Neural cell (in vitro differentiated cells): ENCODE results near the gene CFDP1. TPM values are rescaled to one million over a fixed set of nuclear protein-coding genes. Genes with fewer than 3 reads are reported as not detected.

Experiments
- H2AFZ ChIP-seq: fragments of 200-600, 300-800 bp; sonication (generic), shearing (Covaris generic); 2 replicates; pipeline ENCODE4 v1.6.0; 2014; ENCODE audit warnings: low read depth, mild to moderate bottlenecking, antibody characterized with exemption, low read length, moderate library complexity
- H3F3A ChIP-seq: fragments of 200-600 bp; shearing (Covaris generic); 2 replicates; pipeline ENCODE4 v1.6.1; 2016; ENCODE audit warnings: mild to moderate bottlenecking, moderate library complexity, mixed read lengths, antibody characterized with exemption, low read length; ENCODE audit not compliant: insufficient read depth, poor library complexity, severe bottlenecking
- H3K27ac ChIP-seq: fragments of 200-600, 300-800 bp; sonication (generic), shearing (Covaris generic); 2 replicates; pipeline ENCODE4 v1.5.1; 2014; ENCODE audit warnings: mild to moderate bottlenecking, low read length, moderate library complexity
- H3K27me3 ChIP-seq: fragments of 300-800, 200-600 bp; sonication (generic), shearing (Covaris generic); 2 replicates; pipeline ENCODE4 v1.6.0; 2014; ENCODE audit warnings: mild to moderate bottlenecking, low read depth, low read length, moderate library complexity; ENCODE audit not compliant: insufficient read depth
- H3K36me3 ChIP-seq: fragments of 300-800, 200-600 bp; sonication (generic), shearing (Covaris generic); 2 replicates; pipeline ENCODE4 v1.5.1; 2014; ENCODE audit warnings: mild to moderate bottlenecking, antibody characterized with exemption, low read length, moderate library complexity; ENCODE audit not compliant: insufficient read depth
- H3K4me2 ChIP-seq: fragments of 300-800, 200-600 bp; sonication (generic), shearing (Covaris generic); 2 replicates; pipeline ENCODE4 v1.6.0; 2014; ENCODE audit warnings: mild to moderate bottlenecking, low read length
- H3K4me3 ChIP-seq: fragments of 300-800, 200-600 bp; sonication (generic), shearing (Covaris generic); 2 replicates; pipeline ENCODE4 v1.5.1; 2014; ENCODE audit warnings: mild to moderate bottlenecking, low read length, moderate library complexity
- H3K79me2 ChIP-seq: fragments of 200-600 bp; shearing (Covaris generic); replicated peaks from 2 replicates; pipeline ENCODE4 v1.6.0; 2014; ENCODE audit warnings: mild to moderate bottlenecking, low read length, moderate library complexity; ENCODE audit not compliant: insufficient read depth
- H3K9ac ChIP-seq: fragments of 300-800, 200-600 bp; sonication (generic), shearing (Covaris generic); 2 replicates; pipeline ENCODE4 v1.6.1; 2016; ENCODE audit warnings: mild to moderate bottlenecking, low read length, mixed read lengths
- H3K9me2 ChIP-seq: fragments of 200-600 bp; shearing (Covaris generic); 2 replicates; pipeline ENCODE4 v1.6.1; 2016; ENCODE audit warnings: mild to moderate bottlenecking, low read length, mixed read lengths; ENCODE audit not compliant: insufficient read depth
- H3K9me3 ChIP-seq: fragments of 200-600, 300-800 bp; sonication (generic), shearing (Covaris generic); 2 replicates; pipeline ENCODE4 v1.6.1; 2016; ENCODE audit warnings: mild to moderate bottlenecking, mixed run types, low read length, moderate library complexity, mixed read lengths
- H4K20me1 ChIP-seq: fragments of 200-600 bp; shearing (Covaris generic); 2 replicates; pipeline ENCODE4 v1.6.1; 2016; ENCODE audit warnings: mild to moderate bottlenecking, mixed run types; ENCODE audit not compliant: insufficient read depth
- CTCF ChIP-seq: fragments of 450-650 bp; IDR thresholded peaks from 2 replicates; pipeline ENCODE4 v1.5.1; 2014; ENCODE audit warnings: antibody characterized with exemption, mild to moderate bottlenecking, moderate library complexity; ENCODE audit not compliant: poor library complexity, severe bottlenecking
- EP300 ChIP-seq: fragments of 450-650 bp; conservative IDR thresholded peaks from 2 replicates; pipeline ENCODE4 v1.6.1; 2014; ENCODE audit warnings: antibody characterized with exemption, mild to moderate bottlenecking, moderate library complexity; ENCODE audit not compliant: poor library complexity, severe bottlenecking
- EZH2 ChIP-seq: fragments of 200-600, 300-800 bp; shearing (Covaris generic), sonication (generic); IDR thresholded peaks from 2 replicates; pipeline ENCODE4 v1.6.1; 2014; ENCODE audit warnings: antibody characterized with exemption, low read length, borderline replicate concordance, mild to moderate bottlenecking; ENCODE audit not compliant: insufficient read depth, poor library complexity, severe bottlenecking
- MXI1 ChIP-seq: fragments of 450-650 bp; conservative IDR thresholded peaks from 2 replicates; pipeline ENCODE4 v1.6.1; 2014; ENCODE audit warnings: antibody characterized with exemption, mild to moderate bottlenecking; ENCODE audit not compliant: poor library complexity, severe bottlenecking
- POLR2AphosphoS5 ChIP-seq: IDR thresholded peaks from 2 replicates; pipeline ENCODE4 v1.6.1; 2012
- RAD21 ChIP-seq: fragments of 450-650 bp; conservative IDR thresholded peaks from 2 replicates; pipeline ENCODE4 v1.6.1; 2014; ENCODE audit warnings: antibody characterized with exemption, mild to moderate bottlenecking, moderate library complexity
- REST ChIP-seq: IDR thresholded peaks from 2 replicates; pipeline ENCODE4 v1.6.1; 2012; ENCODE audit warnings: borderline replicate concordance
- SMC3 ChIP-seq: fragments of 450-650 bp; conservative IDR thresholded peaks from 2 replicates; pipeline ENCODE4 v1.6.1; 2014; ENCODE audit warnings: antibody characterized with exemption, mild to moderate bottlenecking, moderate library complexity; ENCODE audit not compliant: poor library complexity
- TAF1 ChIP-seq: IDR thresholded peaks from 2 replicates; pipeline ENCODE4 v1.6.1; 2012; ENCODE audit warnings: low read depth
- polyA plus RNA-seq: library from polyadenylated mRNA; depleted of rRNA; stranded (reverse); fragments of >200 nt; gene quantifications from 2 replicates; pipeline ENCODE4 v1.2.3, GENCODE V29; 2014

CFDP1 gene
- polyA plus RNA-seq, 1 donor from 2014 or later, result 201 TPM

GRCh38 chr16:75379339-75379738 is 54.0 kb downstream of the CFDP1 start:
- no peak overlapping the region for H3K9ac ChIP-seq
- H2AFZ ChIP-seq, result no peak overlapping the region
- H4K20me1 ChIP-seq, result no peaks in the 10 kb centered on the region
- no peaks in the 10 kb centered on the region for H3K79me2 ChIP-seq
- no peaks in the 10 kb centered on the region for H3K9me3 ChIP-seq
- no peak overlapping the region for H3K4me3 ChIP-seq
- TF ChIP-seq CTCF (no peak), POLR2AphosphoS5 (no peak), EZH2 (no peak), SMC3 (no peak), TAF1 (no peak), EP300 (no peak), MXI1 (no peak), RAD21 (no peak), REST (no peak)
- no peaks in the 10 kb centered on the region for H3K27me3 ChIP-seq
- H3K9me2 ChIP-seq, result no peaks in the 10 kb centered on the region
- no peaks in the 10 kb centered on the region for H3K36me3 ChIP-seq
- H3K27ac ChIP-seq, result peak overlapping the region; percentile 88
- H3F3A ChIP-seq, result peaks cover 10% of the 10 kb centered on the region
- H3K4me2 ChIP-seq, result no peak overlapping the region

- Histone ChIP-seq H3K27ac (peak overlapping the region; percentile 88), H4K20me1 (no peaks in the 10 kb centered on the region), H3K4me2 (peak overlapping the region; percentile 84), H3K9me2 (no peaks in the 10 kb centered on the region), H3K9me3 (no peaks in the 10 kb centered on the region), H3F3A (peaks cover 10% of the 10 kb centered on the region), H3K9ac (peak overlapping the region; percentile 38), H2AFZ (no peak overlapping the region), H3K79me2 (no peaks in the 10 kb centered on the region), H3K36me3 (no peaks in the 10 kb centered on the region), H3K27me3 (no peaks in the 10 kb centered on the region), H3K4me3 (peak overlapping the region; percentile 55)
- no peak for TF ChIP-seq EZH2
- no peak for TF ChIP-seq SMC3
- TF ChIP-seq TAF1, result no peak
- TF ChIP-seq REST, result no peak
- TF ChIP-seq POLR2AphosphoS5, result no peak
- TF ChIP-seq MXI1, result no peak
These were observed 54.7 kb downstream of the CFDP1 start for GRCh38 chr16:75378616-75379015.
